ENCODE results near the gene SLC4A1.

Gene SLC4A1

GRCh38 chr17:44214896-44215295 lies 53.0 kb downstream of the SLC4A1 start:
- H3K4me1 ChIP-seq (ENCODE audit: control insufficient read depth in 2 of 2, insufficient read depth in 1 of 2, low read depth in 1 of 2, low read length in 2 of 2) = peaks cover 5 to 8% of the 10 kb centered on the region in 2 donors
- H3K79me1 ChIP-seq (ENCODE audit: low read depth, low read length) = peaks cover 9% of the 10 kb centered on the region
- no peak overlapping the region for H3K27ac ChIP-seq (replicated peaks; ENCODE audit: low read length)
- WGBS, 2 donors (ENCODE audit: extremely low coverage in 2 of 2, insufficient read length in 2 of 2, insufficient replicate concordance in 1 of 2) = no CpG with 5 or more reads among the region's 6 CpGs
- H2AFZ ChIP-seq (ENCODE audit: low read length) = no peak overlapping the region
- H4K91ac ChIP-seq (ENCODE audit: low read depth, low read length, poor library complexity) = no peak overlapping the region
- no peak overlapping the region for H3K14ac ChIP-seq (ENCODE audit: low read length)
- peaks cover 41 to 77% of the 10 kb centered on the region in 2 donors for H3K36me3 ChIP-seq (replicated peaks in 1 of 2; ENCODE audit: control insufficient read depth in 2 of 2, insufficient read depth in 2 of 2, low read length in 2 of 2)
- no peak overlapping the region for H2BK12ac ChIP-seq (ENCODE audit: low read length)
- H3K9ac ChIP-seq (ENCODE audit: low read depth, low read length, poor library complexity) = no peak overlapping the region
- H3K18ac ChIP-seq (ENCODE audit: low read length) = no peak overlapping the region
- no peak overlapping the region for H2BK5ac ChIP-seq (ENCODE audit: low read length)
- no peak for DNase-seq (ENCODE audit: low spot score)
- H3K9me3 ChIP-seq (replicated peaks in 1 of 2; ENCODE audit: control insufficient read depth in 2 of 2, insufficient read depth in 1 of 2, low read depth in 1 of 2, low read length in 2 of 2) = no peaks in the 10 kb centered on the region
- H3K4me3 ChIP-seq (ENCODE audit: low read length in 2 of 2) = no peak overlapping the region
- H2BK120ac ChIP-seq (ENCODE audit: low read depth, low read length) = no peak overlapping the region
- no peak overlapping the region for H4K8ac ChIP-seq (ENCODE audit: low read depth, low read length)
- no peaks in the 10 kb centered on the region for H3K27me3 ChIP-seq (ENCODE audit: control insufficient read depth in 3 of 3, insufficient read depth in 3 of 3, low read depth in 1 of 3, low read length in 3 of 3)
- no peak overlapping the region for H3K23ac ChIP-seq (ENCODE audit: low read depth, low read length, poor library complexity)
- H2BK15ac ChIP-seq (ENCODE audit: low read length) = no peak overlapping the region
- no peak overlapping the region for H2AK5ac ChIP-seq (ENCODE audit: low read depth, low read length)
- H3K4me2 ChIP-seq (ENCODE audit: insufficient read depth, low read length, poor library complexity, severe bottlenecking) = no peak overlapping the region
- H3K4ac ChIP-seq (ENCODE audit: low read length) = no peak overlapping the region

- Histone ChIP-seq H2AK5ac (ENCODE audit: low read depth, low read length) (no peak overlapping the region), H3K4me1 (ENCODE audit: control insufficient read depth in 2 of 2, insufficient read depth in 1 of 2, low read depth in 1 of 2, low read length in 2 of 2) (peaks cover 5 to 8% of the 10 kb centered on the region in 2 donors), H3K36me3 (replicated peaks in 1 of 2; ENCODE audit: control insufficient read depth in 2 of 2, insufficient read depth in 2 of 2, low read length in 2 of 2) (peaks cover 48 to 84% of the 10 kb centered on the region in 2 donors), H3K23ac (ENCODE audit: low read depth, low read length, poor library complexity) (no peak overlapping the region), H4K8ac (ENCODE audit: low read depth, low read length) (no peak overlapping the region), H3K9ac (ENCODE audit: low read depth, low read length, poor library complexity) (no peak overlapping the region), H2BK5ac (ENCODE audit: low read length) (no peak overlapping the region), H3K4ac (ENCODE audit: low read length) (no peak overlapping the region), H3K18ac (ENCODE audit: low read length) (no peak overlapping the region), H3K27me3 (ENCODE audit: control insufficient read depth in 3 of 3, insufficient read depth in 3 of 3, low read depth in 1 of 3, low read length in 3 of 3) (no peaks in the 10 kb centered on the region), H2BK120ac (ENCODE audit: low read depth, low read length) (no peak overlapping the region), H3K9me3 (replicated peaks in 1 of 2; ENCODE audit: control insufficient read depth in 2 of 2, insufficient read depth in 1 of 2, low read depth in 1 of 2, low read length in 2 of 2) (no peaks in the 10 kb centered on the region), H3K14ac (ENCODE audit: low read length) (no peak overlapping the region), H4K91ac (ENCODE audit: low read depth, low read length, poor library complexity) (no peak overlapping the region), H3K27ac (replicated peaks; ENCODE audit: low read length) (no peak overlapping the region), H2AFZ (ENCODE audit: low read length) (no peak overlapping the region), H3K4me3 (ENCODE audit: low read length in 2 of 2) (no peak overlapping the region), H3K4me2 (ENCODE audit: insufficient read depth, low read length, poor library complexity, severe bottlenecking) (no peak overlapping the region), H3K79me1 (ENCODE audit: low read depth, low read length) (peaks cover 11% of the 10 kb centered on the region), H2BK15ac (ENCODE audit: low read length) (no peak overlapping the region), H2BK12ac (ENCODE audit: low read length) (no peak overlapping the region)
- WGBS, 2 donors (ENCODE audit: extremely low coverage in 2 of 2, insufficient read length in 2 of 2, insufficient replicate concordance in 1 of 2) = no CpG with 5 or more reads among the region's 1 CpG
- DNase-seq (ENCODE audit: low spot score) = no peak
Measured at GRCh38 chr17:44214230-44214494, 53.8 kb downstream of the SLC4A1 start.

- H3K14ac ChIP-seq (ENCODE audit: low read length) = no peak overlapping the region
- no peaks in the 10 kb centered on the region for H3K9me3 ChIP-seq (replicated peaks in 1 of 2; ENCODE audit: control insufficient read depth in 2 of 2, insufficient read depth in 1 of 2, low read depth in 1 of 2, low read length in 2 of 2)
- H2BK5ac ChIP-seq (ENCODE audit: low read length) = no peak overlapping the region
- DNase-seq (ENCODE audit: low spot score) = no peak
- H3K9ac ChIP-seq (ENCODE audit: low read depth, low read length, poor library complexity) = no peak overlapping the region
- H2BK120ac ChIP-seq (ENCODE audit: low read depth, low read length) = no peak overlapping the region
- no peaks in the 10 kb centered on the region for H3K27me3 ChIP-seq (ENCODE audit: control insufficient read depth in 3 of 3, insufficient read depth in 3 of 3, low read depth in 1 of 3, low read length in 3 of 3)
- no peak overlapping the region for H3K23ac ChIP-seq (ENCODE audit: low read depth, low read length, poor library complexity)
- H4K91ac ChIP-seq (ENCODE audit: low read depth, low read length, poor library complexity) = no peak overlapping the region
- no peak overlapping the region for H3K4me2 ChIP-seq (ENCODE audit: insufficient read depth, low read length, poor library complexity, severe bottlenecking)
- peaks cover 5 to 8% of the 10 kb centered on the region in 2 donors for H3K4me1 ChIP-seq (ENCODE audit: control insufficient read depth in 2 of 2, insufficient read depth in 1 of 2, low read depth in 1 of 2, low read length in 2 of 2)
- H3K79me1 ChIP-seq (ENCODE audit: low read depth, low read length) = peaks cover 11% of the 10 kb centered on the region
- no peak overlapping the region for H3K4ac ChIP-seq (ENCODE audit: low read length)
- no CpG with 5 or more reads among the region's 15 CpGs for WGBS, 2 donors (ENCODE audit: extremely low coverage in 2 of 2, insufficient read length in 2 of 2, insufficient replicate concordance in 1 of 2)
- H2BK12ac ChIP-seq (ENCODE audit: low read length) = no peak overlapping the region
- no peak overlapping the region for H3K18ac ChIP-seq (ENCODE audit: low read length)
- no peak overlapping the region for H2AFZ ChIP-seq (ENCODE audit: low read length)
- no peak overlapping the region for H4K8ac ChIP-seq (ENCODE audit: low read depth, low read length)
- no peak overlapping the region for H3K4me3 ChIP-seq (ENCODE audit: low read length in 2 of 2)
- no peak overlapping the region for H2BK15ac ChIP-seq (ENCODE audit: low read length)
- H3K36me3 ChIP-seq (replicated peaks in 1 of 2; ENCODE audit: control insufficient read depth in 2 of 2, insufficient read depth in 2 of 2, low read length in 2 of 2) = peaks cover 52 to 90% of the 10 kb centered on the region in 2 donors
- no peak overlapping the region for H3K27ac ChIP-seq (replicated peaks; ENCODE audit: low read length)
- H2AK5ac ChIP-seq (ENCODE audit: low read depth, low read length) = no peak overlapping the region
Measured at GRCh38 chr17:44213403-44214229, 54.3 kb downstream of the SLC4A1 start.

GRCh38 chr17:44212507-44213402 lies 55.2 kb downstream of the SLC4A1 start:
- WGBS, 2 donors (ENCODE audit: extremely low coverage in 2 of 2, insufficient read length in 2 of 2, insufficient replicate concordance in 1 of 2) = no CpG with 5 or more reads among the region's 31 CpGs
- Histone ChIP-seq H2BK12ac (ENCODE audit: low read length) (no peak overlapping the region), H3K27ac (replicated peaks; ENCODE audit: low read length) (no peak overlapping the region), H3K4ac (ENCODE audit: low read length) (no peak overlapping the region), H2BK5ac (ENCODE audit: low read length) (no peak overlapping the region), H2BK120ac (ENCODE audit: low read depth, low read length) (no peak overlapping the region), H3K4me2 (ENCODE audit: insufficient read depth, low read length, poor library complexity, severe bottlenecking) (no peak overlapping the region), H3K18ac (ENCODE audit: low read length) (no peak overlapping the region), H4K91ac (ENCODE audit: low read depth, low read length, poor library complexity) (no peak overlapping the region), H3K14ac (ENCODE audit: low read length) (no peak overlapping the region), H3K4me1 (ENCODE audit: control insufficient read depth in 2 of 2, insufficient read depth in 1 of 2, low read depth in 1 of 2, low read length in 2 of 2) (peaks cover 4 to 5% of the 10 kb centered on the region in 2 donors), H2AK5ac (ENCODE audit: low read depth, low read length) (no peak overlapping the region), H3K23ac (ENCODE audit: low read depth, low read length, poor library complexity) (peak overlapping the region; percentile 61), H3K4me3 (ENCODE audit: low read length in 2 of 2) (no peak overlapping the region), H3K36me3 (replicated peaks in 1 of 2; ENCODE audit: control insufficient read depth in 2 of 2, insufficient read depth in 2 of 2, low read length in 2 of 2) (peaks cover 57 to 97% of the 10 kb centered on the region in 2 donors), H3K27me3 (ENCODE audit: control insufficient read depth in 3 of 3, insufficient read depth in 3 of 3, low read depth in 1 of 3, low read length in 3 of 3) (no peaks in the 10 kb centered on the region), H3K9me3 (replicated peaks in 1 of 2; ENCODE audit: control insufficient read depth in 2 of 2, insufficient read depth in 1 of 2, low read depth in 1 of 2, low read length in 2 of 2) (peaks cover 0 to 1% of the 10 kb centered on the region in 2 donors), H2BK15ac (ENCODE audit: low read length) (no peak overlapping the region), H3K9ac (ENCODE audit: low read depth, low read length, poor library complexity) (peak overlapping the region; percentile 65), H4K8ac (ENCODE audit: low read depth, low read length) (no peak overlapping the region), H2AFZ (ENCODE audit: low read length) (no peak overlapping the region), H3K79me1 (ENCODE audit: low read depth, low read length) (peaks cover 11% of the 10 kb centered on the region)
- no peak for DNase-seq (ENCODE audit: low spot score)
